MCF 10A (cell line): ENCODE measurements around the gene RPS6KC1. TPM values are rescaled to one million over a fixed set of nuclear protein-coding genes. Genes with fewer than 3 reads are reported as not detected.

Experiments
- BruUV-seq: library from RNA; stranded (reverse); fragments of 400-500 nt; replicated peaks from 2 replicates; lab custom pipeline; 2021; lab: Mats Ljungman, UMichigan
- CTCF ChIA-PET: fragments of 300-600 bp; sonication (Branson Sonifier 250); formaldehyde crosslinking; extraction: SDS; loops from one replicate; lab custom pipeline; 2021; ENCODE audit warnings: antibody characterized with exemption, inconsistent platforms; lab: Yijun Ruan, JAX
- POLR2A ChIA-PET: fragments of 300-600, 350-650 bp; sonication (Branson Sonifier 250); formaldehyde crosslinking; extraction: SDS; loops from one replicate; lab custom pipeline; 2020; ENCODE audit warnings: antibody characterized with exemption, inconsistent platforms; lab: Yijun Ruan, JAX
- DNase-seq: peaks from one replicate; pipeline ENCODE4 v3.0.0-alpha.2; 2018; ENCODE audit not compliant: unreplicated experiment
- H3K27ac Mint-ChIP-seq: one replicate; pipeline ENCODE4 v1.8.0; 2022; ENCODE audit warnings: mild to moderate bottlenecking, low read depth, mixed read lengths; ENCODE audit not compliant: unreplicated experiment
- H3K27me3 Mint-ChIP-seq: one replicate; pipeline ENCODE4 v1.8.0; 2022; ENCODE audit warnings: mixed read lengths; ENCODE audit not compliant: insufficient read depth, unreplicated experiment
- H3K36me3 Mint-ChIP-seq: one replicate; pipeline ENCODE4 v1.8.0; 2022; ENCODE audit warnings: mild to moderate bottlenecking, moderate library complexity, mixed read lengths; ENCODE audit not compliant: insufficient read depth, unreplicated experiment
- H3K4me1 Mint-ChIP-seq: one replicate; pipeline ENCODE4 v1.8.0; 2022; ENCODE audit warnings: mixed read lengths; ENCODE audit not compliant: insufficient read depth, unreplicated experiment
- H3K4me3 Mint-ChIP-seq: one replicate; pipeline ENCODE4 v1.8.0; 2022; ENCODE audit warnings: mild to moderate bottlenecking, moderate library complexity, mixed read lengths; ENCODE audit not compliant: unreplicated experiment
- H3K9me3 Mint-ChIP-seq: one replicate; pipeline ENCODE4 v1.8.0; 2022; ENCODE audit warnings: mixed read lengths; ENCODE audit not compliant: unreplicated experiment
- intact Hi-C: fragments of 100-400 bp; cut with micrococcal nuclease; formaldehyde crosslinking; loops from 2 replicates; pipeline ENCODE4 v1.14.1; 2022
- total RNA-seq: library from RNA; stranded (reverse); gene quantifications from 2 replicates; pipeline ENCODE4 v1.2.3, GENCODE V29; 2022
- TF ChIP-seq, protein P1 (sequence below): fragments of 200-600 bp; IDR thresholded peaks from one replicate; pipeline ENCODE4 v1.8.0; 2022; ENCODE audit warnings: antibody characterized with exemption, mild to moderate bottlenecking; ENCODE audit not compliant: unreplicated experiment

RPS6KC1 gene
- total RNA-seq, 1 experiment from 2014 or later = 24.5 TPM

DNA sequence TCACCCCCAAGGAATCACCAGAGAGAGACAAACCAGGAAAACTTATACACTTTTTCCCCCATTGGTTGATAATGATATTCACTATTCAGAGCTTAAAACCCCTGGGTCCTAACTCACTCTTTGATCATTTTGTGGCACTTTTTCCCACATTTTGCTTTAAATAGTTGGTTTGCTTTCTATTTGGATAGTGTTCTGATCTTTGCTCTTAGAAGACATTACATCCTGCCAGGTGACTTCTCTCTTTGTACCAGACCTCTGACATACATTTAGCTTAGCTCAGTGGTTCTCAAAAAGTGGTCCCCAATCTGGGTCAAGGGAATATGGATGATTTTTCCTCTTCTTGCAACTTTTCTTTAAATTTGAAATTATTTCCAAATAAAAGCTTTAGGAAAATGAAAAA lies 228.4 kb downstream of the RPS6KC1 start:
- ChIA-PET POLR2A (interaction anchor here (0.6 kb wide), 1 partner anchor 176 kb away, joined by 3 read pairs; no protein-coding TSS in a partner anchor), CTCF (interaction anchor here (0.6 to 1.4 kb wide), 6 partner anchors 10 to 1047 kb away, joined by 3 to 5 read pairs (median 4); no protein-coding TSS in a partner anchor)
- Mint-ChIP-seq H3K4me3 (no peak overlapping the region), H3K9me3 (peaks cover 8% of the 10 kb centered on the region), H3K27me3 (no peaks in the 10 kb centered on the region), H3K4me1 (peaks cover 7% of the 10 kb centered on the region), H3K36me3 (peaks cover 11% of the 10 kb centered on the region), H3K27ac (no peak overlapping the region)
- intact Hi-C loops = no loop called here
- TF ChIP-seq, protein P1, sequence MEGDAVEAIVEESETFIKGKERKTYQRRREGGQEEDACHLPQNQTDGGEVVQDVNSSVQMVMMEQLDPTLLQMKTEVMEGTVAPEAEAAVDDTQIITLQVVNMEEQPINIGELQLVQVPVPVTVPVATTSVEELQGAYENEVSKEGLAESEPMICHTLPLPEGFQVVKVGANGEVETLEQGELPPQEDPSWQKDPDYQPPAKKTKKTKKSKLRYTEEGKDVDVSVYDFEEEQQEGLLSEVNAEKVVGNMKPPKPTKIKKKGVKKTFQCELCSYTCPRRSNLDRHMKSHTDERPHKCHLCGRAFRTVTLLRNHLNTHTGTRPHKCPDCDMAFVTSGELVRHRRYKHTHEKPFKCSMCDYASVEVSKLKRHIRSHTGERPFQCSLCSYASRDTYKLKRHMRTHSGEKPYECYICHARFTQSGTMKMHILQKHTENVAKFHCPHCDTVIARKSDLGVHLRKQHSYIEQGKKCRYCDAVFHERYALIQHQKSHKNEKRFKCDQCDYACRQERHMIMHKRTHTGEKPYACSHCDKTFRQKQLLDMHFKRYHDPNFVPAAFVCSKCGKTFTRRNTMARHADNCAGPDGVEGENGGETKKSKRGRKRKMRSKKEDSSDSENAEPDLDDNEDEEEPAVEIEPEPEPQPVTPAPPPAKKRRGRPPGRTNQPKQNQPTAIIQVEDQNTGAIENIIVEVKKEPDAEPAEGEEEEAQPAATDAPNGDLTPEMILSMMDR = no peak
- no TSS peak for BruUV-seq
- no peak for DNase-seq

GRCh38 chr1:213281640-213282301 lies 230.7 kb downstream of the RPS6KC1 start:
- peaks cover 6% of the 10 kb centered on the region for H3K36me3 Mint-ChIP-seq
- TF ChIP-seq, protein P1 = no peak
- intact Hi-C loops = no loop called here
- no peaks in the 10 kb centered on the region for H3K27me3 Mint-ChIP-seq
- BruUV-seq = no TSS peak
- no peak overlapping the region for H3K4me3 Mint-ChIP-seq
- POLR2A ChIA-PET = no interaction called here
- CTCF ChIA-PET = interaction anchor here (0.5 to 1.3 kb wide), 10 partner anchors 9 to 880 kb away, joined by 3 to 5 read pairs (median 3); no protein-coding TSS in a partner anchor
- DNase-seq = no peak
- H3K9me3 Mint-ChIP-seq = peaks cover 8% of the 10 kb centered on the region
- H3K27ac Mint-ChIP-seq = no peak overlapping the region
- H3K4me1 Mint-ChIP-seq = peaks cover 12% of the 10 kb centered on the region

- DNase-seq = no peak
- BruUV-seq = no TSS peak
- peaks cover 12% of the 10 kb centered on the region for H3K4me1 Mint-ChIP-seq
- ChIA-PET CTCF (interaction anchor here (0.6 to 2.2 kb wide), 6 partner anchors 35 to 838 kb away, joined by 3 to 10 read pairs (median 4); no protein-coding TSS in a partner anchor), POLR2A (interaction anchor here (1.3 kb wide), 1 partner anchor 9 kb away, joined by 4 read pairs; no protein-coding TSS in a partner anchor)
- peaks cover 6% of the 10 kb centered on the region for H3K36me3 Mint-ChIP-seq
- no peak overlapping the region for H3K4me3 Mint-ChIP-seq
- H3K27me3 Mint-ChIP-seq = no peaks in the 10 kb centered on the region
- peak overlapping the region; percentile 79 for H3K27ac Mint-ChIP-seq
- intact Hi-C loops = loop anchor here (5.0 kb wide), 1 partner anchor 152 kb away; no protein-coding TSS in a partner anchor
- TF ChIP-seq, protein P1 = no peak
- H3K9me3 Mint-ChIP-seq = peaks cover 8% of the 10 kb centered on the region
Measured at GRCh38 chr1:213284626-213285025, 233.6 kb downstream of the RPS6KC1 start.

GRCh38 chr1:213286235-213286634 lies 235.2 kb downstream of the RPS6KC1 start:
- peak; percentile 21 for DNase-seq
- ChIA-PET CTCF (interaction anchor here (0.6 to 2.0 kb wide), 4 partner anchors 9 to 45 kb away, joined by 3 to 7 read pairs (median 4); no protein-coding TSS in a partner anchor), POLR2A (no interaction called here)
- TF ChIP-seq, protein P1 = peak; percentile 11
- intact Hi-C loops = loop anchor here (5.0 kb wide), 1 partner anchor 154 kb away; no protein-coding TSS in a partner anchor
- Mint-ChIP-seq H3K4me1 (peaks cover 12% of the 10 kb centered on the region), H3K4me3 (no peak overlapping the region), H3K27me3 (no peaks in the 10 kb centered on the region), H3K9me3 (peaks cover 8% of the 10 kb centered on the region), H3K36me3 (peaks cover 2% of the 10 kb centered on the region), H3K27ac (no peak overlapping the region)
- no TSS peak for BruUV-seq
